Stimulated activated memory B cell treated with anti-CD40 and anti-IgM and Interleukin-4, amounts not matched to agents 10 μg/mL and 1 μg/mL and 100 μg/mL, for 72 hours (primary cell): ENCODE data around the gene OR1M1.

Experiments
- ATAC-seq: fragments of 150-1000 bp; cut with Tn5 transposase; 2 replicates; pipeline ENCODE4 v1.10.0; 2021
- H3K27ac Mint-ChIP-seq: one replicate; pipeline ENCODE4 v1.8.0; 2022; ENCODE audit warnings: mild to moderate bottlenecking, mixed read lengths
- H3K27me3 Mint-ChIP-seq: one replicate; pipeline ENCODE4 v1.8.0; 2022; ENCODE audit warnings: mixed read lengths
- H3K36me3 Mint-ChIP-seq: one replicate; pipeline ENCODE4 v1.8.0; 2022; ENCODE audit warnings: mixed read lengths
- H3K4me1 Mint-ChIP-seq: one replicate; pipeline ENCODE4 v1.8.0; 2022; ENCODE audit warnings: mixed read lengths
- H3K4me3 Mint-ChIP-seq: one replicate; pipeline ENCODE4 v1.8.0; 2022; ENCODE audit warnings: mild to moderate bottlenecking, moderate library complexity, mixed read lengths
- H3K9me3 Mint-ChIP-seq: one replicate; pipeline ENCODE4 v1.8.0; 2022; ENCODE audit warnings: mixed read lengths

OR1M1 gene

DNA sequence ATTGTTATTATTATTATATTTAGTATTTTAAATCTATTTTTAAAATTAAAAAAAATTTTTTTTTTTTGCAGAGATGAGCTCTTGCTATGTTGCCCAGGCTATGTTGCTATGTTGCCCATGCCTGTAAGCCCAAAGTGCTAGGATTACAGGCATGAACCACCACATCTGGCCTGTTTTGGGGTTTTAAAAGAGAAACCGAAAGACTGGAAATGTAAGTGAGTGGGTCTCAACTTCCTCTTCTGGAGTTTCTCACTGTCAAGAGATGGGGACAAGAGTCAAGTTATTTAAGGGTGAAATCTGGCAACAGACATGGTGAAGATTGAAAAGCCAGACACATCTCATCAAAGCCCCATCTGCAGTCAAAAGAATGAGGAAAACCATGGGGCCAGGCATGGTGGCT, 44.1 kb downstream of the OR1M1 start:
- Mint-ChIP-seq H3K4me1 (peaks cover 12% of the 10 kb centered on the region), H3K27ac (no peak overlapping the region), H3K27me3 (peaks cover 22% of the 10 kb centered on the region), H3K9me3 (peaks cover 7% of the 10 kb centered on the region), H3K4me3 (no peak overlapping the region), H3K36me3 (no peaks in the 10 kb centered on the region)
- ATAC-seq = peak; percentile 74

DNA sequence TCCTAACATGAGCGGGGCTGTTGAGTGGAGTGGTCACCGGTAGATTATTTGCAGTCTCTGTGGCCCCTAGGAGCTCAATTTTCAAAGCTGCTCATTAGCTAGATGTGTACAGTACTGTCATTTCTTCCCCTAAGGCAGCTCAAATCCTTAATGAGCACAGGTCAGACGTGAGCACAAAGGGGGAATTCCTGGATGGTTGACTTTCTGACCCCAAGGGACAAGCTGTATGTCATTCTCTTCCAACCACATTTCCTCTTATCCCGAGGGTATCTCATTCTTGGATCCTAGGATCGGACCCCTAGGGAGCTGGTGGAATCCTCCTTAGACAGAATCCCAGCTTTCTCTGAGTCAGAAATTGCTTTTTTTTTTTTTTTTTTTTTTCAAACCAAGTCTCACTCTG, 45.6 kb downstream of the OR1M1 start:
- H3K9me3 Mint-ChIP-seq = peaks cover 4% of the 10 kb centered on the region
- H3K36me3 Mint-ChIP-seq = no peaks in the 10 kb centered on the region
- no peak overlapping the region for H3K4me3 Mint-ChIP-seq
- peak; percentile 20 for ATAC-seq
- peaks cover 12% of the 10 kb centered on the region for H3K4me1 Mint-ChIP-seq
- peaks cover 7% of the 10 kb centered on the region for H3K27me3 Mint-ChIP-seq
- no peak overlapping the region for H3K27ac Mint-ChIP-seq

DNA sequence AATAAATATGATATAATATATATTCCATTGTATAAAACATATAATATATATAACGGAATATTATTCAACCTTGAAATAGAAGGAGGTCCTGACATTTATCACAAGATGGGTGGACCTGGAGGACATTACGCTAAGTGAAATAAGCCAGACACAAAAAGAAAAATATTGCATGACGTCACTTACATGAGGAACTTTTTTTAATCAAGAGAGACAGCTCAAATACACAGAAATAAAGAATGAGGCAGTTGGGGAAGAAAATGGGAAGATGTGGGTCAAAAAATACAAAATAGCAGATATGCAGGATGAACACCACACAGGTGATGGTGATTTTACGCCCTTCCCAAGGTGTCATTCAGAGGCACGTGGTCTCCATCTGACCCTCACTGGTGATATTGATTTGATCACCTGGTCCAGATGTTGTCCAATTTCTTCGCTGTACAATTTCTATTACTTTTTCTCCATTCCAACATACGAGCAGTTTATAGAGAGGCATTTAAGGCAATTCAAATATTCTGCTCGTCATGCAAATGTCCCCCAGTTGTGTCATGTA, 52.8 kb downstream of the OR1M1 start:
- Mint-ChIP-seq H3K9me3 (peaks cover 3% of the 10 kb centered on the region), H3K27ac (peak overlapping the region; percentile 98), H3K4me1 (peaks cover 39% of the 10 kb centered on the region), H3K27me3 (no peaks in the 10 kb centered on the region), H3K36me3 (peaks cover 29% of the 10 kb centered on the region), H3K4me3 (peak overlapping the region; percentile 98)
- no peak for ATAC-seq

DNA sequence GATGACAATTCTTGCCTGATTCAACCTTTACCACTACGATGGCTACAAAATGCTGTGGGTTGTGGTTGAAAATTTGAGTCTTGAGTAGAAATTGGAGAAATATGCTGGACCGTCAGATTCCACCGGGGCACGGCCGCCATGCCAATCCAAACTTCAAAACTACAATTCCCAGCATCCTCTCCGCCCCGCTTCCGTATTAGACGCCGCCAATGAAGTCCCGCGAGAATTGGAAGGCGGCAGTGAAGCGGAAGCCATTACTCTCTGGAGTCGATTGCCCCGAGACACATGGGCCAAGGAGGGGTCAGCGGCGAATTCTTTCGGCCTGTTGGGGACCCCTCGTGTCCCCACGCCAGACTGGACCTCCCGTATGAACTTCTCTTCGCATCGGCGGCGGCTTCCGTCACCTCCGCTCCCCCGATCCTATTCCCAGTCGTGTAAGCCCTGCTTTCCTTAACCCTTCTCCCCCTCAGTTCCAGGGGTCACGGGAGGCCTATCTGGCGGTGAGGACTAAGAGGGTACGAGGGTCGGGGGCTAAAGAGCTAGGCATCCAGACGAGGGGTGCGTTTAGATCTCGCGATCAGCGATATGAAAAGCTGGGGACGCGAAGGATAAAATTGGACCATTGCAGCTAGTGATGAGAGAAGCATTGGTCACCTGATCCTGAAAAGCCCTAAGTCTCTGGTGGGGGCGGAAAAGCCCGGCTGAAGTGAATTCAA, 53.5 kb downstream of the OR1M1 start, which contains the start of gene ZNF317:
Gene ZNF317, plus strand, starts transcription at position 239 of the 716 bp plus-strand sequence. CDS start 15,620 bp downstream, outside the sequence.
- Mint-ChIP-seq H3K9me3 (peaks cover 4% of the 10 kb centered on the region), H3K4me1 (peaks cover 39% of the 10 kb centered on the region), H3K27me3 (no peaks in the 10 kb centered on the region), H3K36me3 (peaks cover 36% of the 10 kb centered on the region), H3K27ac (peak within 1 kb of the TSS; percentile 98), H3K4me3 (peak within 1 kb of the TSS; percentile 98)
- peak; percentile 97 for ATAC-seq

DNA sequence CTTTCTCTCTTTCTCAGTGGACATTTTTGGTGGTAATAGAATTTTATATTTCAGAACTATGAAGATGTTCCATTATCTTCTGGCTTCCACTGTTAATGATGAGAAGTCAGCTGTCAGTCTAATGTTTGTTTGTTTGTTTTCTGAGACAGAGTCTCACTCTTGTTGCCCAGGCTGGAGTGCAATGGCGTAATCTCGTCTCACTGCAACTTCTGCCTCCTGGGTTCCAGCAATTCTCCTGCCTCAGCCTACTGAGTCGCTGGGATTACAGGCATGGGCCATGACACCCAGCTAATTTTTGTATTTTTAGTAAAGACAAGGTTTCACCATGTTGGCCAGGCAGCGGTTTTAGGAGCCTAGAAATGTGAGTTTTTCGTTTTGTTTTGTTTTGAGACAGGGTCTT, 58.1 kb downstream of the OR1M1 start:
- peaks cover 76% of the 10 kb centered on the region for H3K36me3 Mint-ChIP-seq
- no peak for ATAC-seq
- H3K4me1 Mint-ChIP-seq = peaks cover 46% of the 10 kb centered on the region
- no peaks in the 10 kb centered on the region for H3K27me3 Mint-ChIP-seq
- no peak overlapping the region for H3K27ac Mint-ChIP-seq
- no peak overlapping the region for H3K4me3 Mint-ChIP-seq
- peaks cover 12% of the 10 kb centered on the region for H3K9me3 Mint-ChIP-seq
